Retinal pigment epithelial cell (primary cell): ENCODE data around the gene TLCD5.

Experiments used
- DNase-seq: peaks from one replicate; pipeline ENCODE4 v3.0.0-alpha.2; 2010; ENCODE audit warnings: low read depth
- H3K4me3 ChIP-seq: 2 replicates; pipeline ENCODE4 v1.5.1; 2011; ENCODE audit warnings: mild to moderate bottlenecking, low read length, control low read depth, moderate library complexity
- CTCF ChIP-seq: conservative IDR thresholded peaks from 2 replicates; pipeline ENCODE4 v1.5.1; 2011; ENCODE audit warnings: low read depth, low read length, control low read depth, inconsistent platforms

Gene TLCD5

GRCh38 chr11:120332822-120333716 is 8.0 kb downstream of the TLCD5 start:
- no peak for TF ChIP-seq CTCF
- no peak for DNase-seq
- no peak overlapping the region for H3K4me3 ChIP-seq

- DNase-seq: no peak
- no peak for TF ChIP-seq CTCF
- H3K4me3 ChIP-seq: no peak overlapping the region
Measured at GRCh38 chr11:120333801-120334200, 8.7 kb downstream of the TLCD5 start.

DNA sequence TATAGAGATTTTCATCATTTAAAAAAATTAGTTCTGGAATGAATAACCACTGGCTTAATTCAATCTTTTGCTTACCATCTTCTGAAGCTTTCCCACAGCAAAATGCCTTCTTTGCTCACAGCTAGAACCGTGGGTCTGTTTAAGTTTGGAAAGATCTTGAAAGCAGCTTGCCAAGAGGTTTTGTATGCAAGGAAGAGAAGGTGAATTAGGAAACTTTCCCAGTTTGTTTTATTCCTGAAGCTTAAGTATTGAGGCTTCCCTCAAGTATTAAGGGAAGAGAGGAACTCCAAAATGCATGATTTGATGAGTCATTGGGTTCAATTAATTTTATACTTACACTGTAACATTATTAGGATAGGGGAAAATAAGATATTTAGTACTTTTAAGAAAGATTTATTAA is 9.2 kb downstream of the TLCD5 start:
- H3K4me3 ChIP-seq: no peak overlapping the region
- DNase-seq: no peak
- TF ChIP-seq CTCF: no peak

- TF ChIP-seq CTCF: peak; percentile 70
- H3K4me3 ChIP-seq: peak overlapping the region; percentile 69
- DNase-seq: no peak
Measured at GRCh38 chr11:120334894-120335462, 9.9 kb downstream of the TLCD5 start.

DNA sequence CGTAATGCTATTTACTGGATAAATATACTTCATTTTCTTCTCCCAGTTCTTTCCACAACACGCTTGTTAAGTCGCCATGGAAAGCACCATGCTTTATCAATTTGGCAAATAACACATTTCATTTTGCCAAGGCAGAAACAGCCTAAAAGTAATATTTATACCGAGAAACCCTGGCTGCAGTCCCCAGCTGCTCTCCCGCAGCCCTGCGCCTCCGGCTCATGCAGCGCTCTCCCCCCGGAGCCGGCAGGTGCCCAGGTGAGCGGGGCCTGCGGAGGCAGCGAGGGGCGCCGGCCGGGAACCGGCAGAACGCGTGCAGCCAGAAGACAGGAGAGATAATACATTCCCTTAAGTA is 10.4 kb downstream of the TLCD5 start:
- no peak for DNase-seq
- no peak for TF ChIP-seq CTCF

GRCh38 chr11:120335908-120336640 is 11.0 kb downstream of the TLCD5 start, which contains the start of gene ARHGEF12:
Gene ARHGEF12, plus strand, starts transcription at chr11:120336413. Its CDS starts 831 bp downstream, at chr11:120337244.
- H3K4me3 ChIP-seq: peak within 1 kb of the TSS; percentile 92
- DNase-seq: peak; percentile 90
- TF ChIP-seq CTCF: peak; percentile 51

More for the DNA sequence above, 10.4 kb downstream of the TLCD5 start:
- peak overlapping the region; percentile 69 for H3K4me3 ChIP-seq
